Measurements from ENCODE around the gene ENOX1.

ENOX1 gene

GRCh38 chr13:43487885-43488284 is 298.9 kb downstream of the ENOX1 start:
- H3K4me3 ChIP-seq (ENCODE audit: low read depth, low read length), result no peak overlapping the region
- no peaks in the 10 kb centered on the region for H3K4me1 ChIP-seq (ENCODE audit: control insufficient read depth, insufficient read depth, low read length)
- H3K9me3 ChIP-seq (ENCODE audit: control insufficient read depth, insufficient read depth, low read length), result no peaks in the 10 kb centered on the region
- no peaks in the 10 kb centered on the region for H3K27me3 ChIP-seq (ENCODE audit: control insufficient read depth, insufficient read depth, low read length)
- H3K36me3 ChIP-seq (ENCODE audit: control insufficient read depth, insufficient read depth, low read length), result no peaks in the 10 kb centered on the region
- no peak overlapping the region for H3K9ac ChIP-seq (ENCODE audit: low read depth, low read length)

- no peaks in the 10 kb centered on the region for H3K36me3 ChIP-seq (ENCODE audit: control insufficient read depth, insufficient read depth, low read length)
- H3K4me1 ChIP-seq (ENCODE audit: control insufficient read depth, insufficient read depth, low read length), result no peaks in the 10 kb centered on the region
- no peak overlapping the region for H3K9ac ChIP-seq (ENCODE audit: low read depth, low read length)
- no peaks in the 10 kb centered on the region for H3K9me3 ChIP-seq (ENCODE audit: control insufficient read depth, insufficient read depth, low read length)
- H3K27me3 ChIP-seq (ENCODE audit: control insufficient read depth, insufficient read depth, low read length), result no peaks in the 10 kb centered on the region
- H3K4me3 ChIP-seq (ENCODE audit: low read depth, low read length), result no peak overlapping the region
Measured at GRCh38 chr13:43487461-43487860, 299.3 kb downstream of the ENOX1 start.

- H3K4me3 ChIP-seq (ENCODE audit: low read depth, low read length), result no peak overlapping the region
- no peak overlapping the region for H3K9ac ChIP-seq (ENCODE audit: low read depth, low read length)
- H3K4me1 ChIP-seq (ENCODE audit: control insufficient read depth, insufficient read depth, low read length), result no peaks in the 10 kb centered on the region
- H3K36me3 ChIP-seq (ENCODE audit: control insufficient read depth, insufficient read depth, low read length), result no peaks in the 10 kb centered on the region
- no peaks in the 10 kb centered on the region for H3K9me3 ChIP-seq (ENCODE audit: control insufficient read depth, insufficient read depth, low read length)
- H3K27me3 ChIP-seq (ENCODE audit: control insufficient read depth, insufficient read depth, low read length), result no peaks in the 10 kb centered on the region
Measured at GRCh38 chr13:43484432-43485225, 302.1 kb downstream of the ENOX1 start.

- Histone ChIP-seq H3K9me3 (ENCODE audit: control insufficient read depth, insufficient read depth, low read length) (no peaks in the 10 kb centered on the region), H3K4me3 (ENCODE audit: low read depth, low read length) (no peak overlapping the region), H3K4me1 (ENCODE audit: control insufficient read depth, insufficient read depth, low read length) (no peaks in the 10 kb centered on the region)
Measured at GRCh38 chr13:43483930-43484329, 302.8 kb downstream of the ENOX1 start.

GRCh38 chr13:43482641-43483040 is 304.1 kb downstream of the ENOX1 start:
- Histone ChIP-seq H3K4me1 (ENCODE audit: control insufficient read depth, insufficient read depth, low read length) (no peaks in the 10 kb centered on the region), H3K4me3 (ENCODE audit: low read depth, low read length) (no peak overlapping the region), H3K9me3 (ENCODE audit: control insufficient read depth, insufficient read depth, low read length) (no peaks in the 10 kb centered on the region), H3K36me3 (ENCODE audit: control insufficient read depth, insufficient read depth, low read length) (no peaks in the 10 kb centered on the region), H3K27me3 (ENCODE audit: control insufficient read depth, insufficient read depth, low read length) (no peaks in the 10 kb centered on the region), H3K9ac (ENCODE audit: low read depth, low read length) (no peak overlapping the region)

More at GRCh38 chr13:43483930-43484329, 302.8 kb downstream of the ENOX1 start:
- no peaks in the 10 kb centered on the region for H3K27me3 ChIP-seq (ENCODE audit: control insufficient read depth, insufficient read depth, low read length)
- H3K36me3 ChIP-seq (ENCODE audit: control insufficient read depth, insufficient read depth, low read length), result no peaks in the 10 kb centered on the region
- H3K9ac ChIP-seq (ENCODE audit: low read depth, low read length), result no peak overlapping the region

- Histone ChIP-seq H3K4me1 (ENCODE audit: control insufficient read depth, insufficient read depth, low read length) (no peaks in the 10 kb centered on the region), H3K27me3 (ENCODE audit: control insufficient read depth, insufficient read depth, low read length) (no peaks in the 10 kb centered on the region), H3K9ac (ENCODE audit: low read depth, low read length) (no peak overlapping the region), H3K4me3 (ENCODE audit: low read depth, low read length) (no peak overlapping the region), H3K9me3 (ENCODE audit: control insufficient read depth, insufficient read depth, low read length) (no peaks in the 10 kb centered on the region), H3K36me3 (ENCODE audit: control insufficient read depth, insufficient read depth, low read length) (no peaks in the 10 kb centered on the region)
Measured at GRCh38 chr13:43482026-43482425, 304.7 kb downstream of the ENOX1 start.

- H3K36me3 ChIP-seq (ENCODE audit: control insufficient read depth, insufficient read depth, low read length), result no peaks in the 10 kb centered on the region
- no peak overlapping the region for H3K9ac ChIP-seq (ENCODE audit: low read depth, low read length)
- no peaks in the 10 kb centered on the region for H3K27me3 ChIP-seq (ENCODE audit: control insufficient read depth, insufficient read depth, low read length)
- no peak overlapping the region for H3K4me3 ChIP-seq (ENCODE audit: low read depth, low read length)
- H3K4me1 ChIP-seq (ENCODE audit: control insufficient read depth, insufficient read depth, low read length), result no peaks in the 10 kb centered on the region
- no peaks in the 10 kb centered on the region for H3K9me3 ChIP-seq (ENCODE audit: control insufficient read depth, insufficient read depth, low read length)
Measured at GRCh38 chr13:43478902-43479301, 307.9 kb downstream of the ENOX1 start.

GRCh38 chr13:43478211-43478610 is 308.6 kb downstream of the ENOX1 start:
- H3K9ac ChIP-seq (ENCODE audit: low read depth, low read length), result no peak overlapping the region
- no peak overlapping the region for H3K4me3 ChIP-seq (ENCODE audit: low read depth, low read length)
- H3K9me3 ChIP-seq (ENCODE audit: control insufficient read depth, insufficient read depth, low read length), result no peaks in the 10 kb centered on the region
- H3K4me1 ChIP-seq (ENCODE audit: control insufficient read depth, insufficient read depth, low read length), result no peaks in the 10 kb centered on the region
- no peaks in the 10 kb centered on the region for H3K27me3 ChIP-seq (ENCODE audit: control insufficient read depth, insufficient read depth, low read length)
- H3K36me3 ChIP-seq (ENCODE audit: control insufficient read depth, insufficient read depth, low read length), result no peaks in the 10 kb centered on the region

GRCh38 chr13:43475140-43475539 is 311.6 kb downstream of the ENOX1 start:
- H3K27me3 ChIP-seq (ENCODE audit: control insufficient read depth, insufficient read depth, low read length), result no peaks in the 10 kb centered on the region
- no peak overlapping the region for H3K4me3 ChIP-seq (ENCODE audit: low read depth, low read length)

GRCh38 chr13:43473437-43473836 is 313.3 kb downstream of the ENOX1 start:
- H3K4me1 ChIP-seq (ENCODE audit: control insufficient read depth, insufficient read depth, low read length), result no peaks in the 10 kb centered on the region
- no peaks in the 10 kb centered on the region for H3K27me3 ChIP-seq (ENCODE audit: control insufficient read depth, insufficient read depth, low read length)
- no peak overlapping the region for H3K9ac ChIP-seq (ENCODE audit: low read depth, low read length)
- H3K9me3 ChIP-seq (ENCODE audit: control insufficient read depth, insufficient read depth, low read length), result no peaks in the 10 kb centered on the region
- no peaks in the 10 kb centered on the region for H3K36me3 ChIP-seq (ENCODE audit: control insufficient read depth, insufficient read depth, low read length)
- H3K4me3 ChIP-seq (ENCODE audit: low read depth, low read length), result no peak overlapping the region

More at GRCh38 chr13:43475140-43475539, 311.6 kb downstream of the ENOX1 start:
- Histone ChIP-seq H3K36me3 (ENCODE audit: control insufficient read depth, insufficient read depth, low read length) (no peaks in the 10 kb centered on the region), H3K9me3 (ENCODE audit: control insufficient read depth, insufficient read depth, low read length) (no peaks in the 10 kb centered on the region), H3K9ac (ENCODE audit: low read depth, low read length) (no peak overlapping the region), H3K4me1 (ENCODE audit: control insufficient read depth, insufficient read depth, low read length) (no peaks in the 10 kb centered on the region)

- Histone ChIP-seq H3K27me3 (ENCODE audit: control insufficient read depth, insufficient read depth, low read length) (no peaks in the 10 kb centered on the region), H3K36me3 (ENCODE audit: control insufficient read depth, insufficient read depth, low read length) (no peaks in the 10 kb centered on the region), H3K9ac (ENCODE audit: low read depth, low read length) (no peak overlapping the region), H3K9me3 (ENCODE audit: control insufficient read depth, insufficient read depth, low read length) (no peaks in the 10 kb centered on the region), H3K4me1 (ENCODE audit: control insufficient read depth, insufficient read depth, low read length) (no peaks in the 10 kb centered on the region), H3K4me3 (ENCODE audit: low read depth, low read length) (no peak overlapping the region)
Measured at GRCh38 chr13:43472980-43473379, 313.8 kb downstream of the ENOX1 start.

- Histone ChIP-seq H3K4me3 (ENCODE audit: low read depth, low read length) (no peak overlapping the region), H3K9ac (ENCODE audit: low read depth, low read length) (no peak overlapping the region), H3K36me3 (ENCODE audit: control insufficient read depth, insufficient read depth, low read length) (no peaks in the 10 kb centered on the region), H3K27me3 (ENCODE audit: control insufficient read depth, insufficient read depth, low read length) (no peaks in the 10 kb centered on the region), H3K9me3 (ENCODE audit: control insufficient read depth, insufficient read depth, low read length) (no peaks in the 10 kb centered on the region), H3K4me1 (ENCODE audit: control insufficient read depth, insufficient read depth, low read length) (no peaks in the 10 kb centered on the region)
Measured at GRCh38 chr13:43472339-43472738, 314.4 kb downstream of the ENOX1 start.
